HG02642 (cell line): ENCODE measurements around the gene RING1.
"Not testable (repeated sequence)": the region's sequence is repeated elsewhere in the genome, so short reads cannot be mapped to it uniquely, and the experiment has no call there.

ENCODE experiments used
- ATAC-seq: cut with Tn5 transposase; IDR thresholded peaks from one replicate; pipeline ENCODE4 v1.9.1; 2021; ENCODE audit warnings: mild to moderate bottlenecking; ENCODE audit not compliant: unreplicated experiment, poor library complexity

The RING1 gene

GRCh38 chr6:33204415-33205190, 3.7 kb upstream of the RING1 start, which contains the start of gene HSD17B8:
Gene HSD17B8 (plus strand): TSS chr6:33204655. CDS start chr6:33204669, 14 bp downstream.
- ATAC-seq, result peak; percentile 42

GRCh38 chr6:33205191-33206026, 2.9 kb upstream of the RING1 start:
- no peak for ATAC-seq

GRCh38 chr6:33206027-33206863, 2.1 kb upstream of the RING1 start:
- ATAC-seq, result no peak

GRCh38 chr6:33206864-33207551, 1.3 kb upstream of the RING1 start:
- ATAC-seq, result no peak

- no peak for ATAC-seq
These were observed 679 bp upstream of the RING1 start for GRCh38 chr6:33207552-33208090.

- ATAC-seq, result no peak
These were observed 1.6 kb downstream of the RING1 start for GRCh38 chr6:33209856-33210255.

GRCh38 chr6:33211136-33211535, 2.8 kb downstream of the RING1 start:
- ATAC-seq, result no peak

- no peak for ATAC-seq
These were observed 3.5 kb downstream of the RING1 start for GRCh38 chr6:33211666-33212422.

GRCh38 chr6:33212857-33213165, 4.5 kb downstream of the RING1 start:
- no peak for ATAC-seq

GRCh38 chr6:33213166-33213988, 5.1 kb downstream of the RING1 start:
- no peak for ATAC-seq

- no peak for ATAC-seq
These were observed 5.7 kb downstream of the RING1 start for GRCh38 chr6:33213989-33214335.

- no peak for ATAC-seq
These were observed 7.2 kb downstream of the RING1 start for GRCh38 chr6:33215271-33216116.

- no peak for ATAC-seq
These were observed 7.9 kb downstream of the RING1 start for GRCh38 chr6:33216117-33216649.

- ATAC-seq, result no peak
These were observed 8.9 kb downstream of the RING1 start for GRCh38 chr6:33217246-33217645.

GRCh38 chr6:33217681-33218080, 9.4 kb downstream of the RING1 start:
- ATAC-seq, result no peak

- not testable (repeated sequence) for ATAC-seq
These were observed 18.3 kb downstream of the RING1 start for GRCh38 chr6:33226503-33227120.

- no peak for ATAC-seq
These were observed 26.9 kb downstream of the RING1 start for GRCh38 chr6:33235221-33235634.
